ENCODE measurements around the gene TSHR.

GRCh38 chr14:80933282-80933681 is 22.1 kb upstream of the TSHR start:
- TF ChIP-seq CTCF (IDR thresholded peaks at IDR 0.05; ENCODE audit: poor library complexity) (no peak), EZH2 (IDR thresholded peaks at IDR 0.05; ENCODE audit: borderline replicate concordance) (no peak), EZH2phosphoT487 (IDR thresholded peaks at IDR 0.05; ENCODE audit: low read depth, severe bottlenecking, unreplicated experiment) (no peak)
